ENCODE data around the gene OR1C1.
"Not testable (repeated sequence)": the region's sequence is repeated elsewhere in the genome, so short reads cannot be mapped to it uniquely, and the experiment has no call there.

The OR1C1 gene

DNA sequence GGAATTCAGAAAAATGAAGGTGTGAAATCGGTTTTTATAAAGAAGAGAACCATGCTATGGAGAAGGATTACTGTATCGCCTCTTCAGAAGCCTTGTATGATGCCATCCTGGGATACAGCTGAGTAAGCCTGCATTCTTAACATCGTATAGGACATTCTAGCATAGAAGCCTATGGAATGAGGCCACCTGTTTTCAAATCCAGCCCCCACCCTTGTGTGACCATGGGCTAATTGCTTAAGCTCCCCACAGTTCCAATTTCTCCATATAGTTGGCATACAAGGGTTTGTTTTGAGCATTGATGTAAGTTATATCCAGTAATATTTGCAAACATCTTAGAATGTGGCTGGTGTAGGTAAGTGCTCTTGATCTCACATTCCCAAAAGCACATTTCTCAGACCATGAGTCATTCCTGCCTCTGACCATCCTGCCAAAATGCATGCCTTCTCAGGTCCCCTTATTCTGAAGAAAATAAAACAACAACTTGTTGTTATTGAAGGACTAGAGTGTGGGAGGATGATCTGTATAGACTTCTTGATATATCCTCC is 13.9 kb downstream of the OR1C1 start:
- Histone ChIP-seq H3K27me3 (replicated peaks; ENCODE audit: insufficient read depth, low read length) (no peaks in the 10 kb centered on the region), H4K20me1 (ENCODE audit: insufficient read depth, low read length) (no peaks in the 10 kb centered on the region), H3K36me3 (replicated peaks; ENCODE audit: insufficient read depth, low read length) (no peaks in the 10 kb centered on the region), H3K9ac (ENCODE audit: low read length) (no peak overlapping the region), H3K4me1 (ENCODE audit: low read length) (no peaks in the 10 kb centered on the region), H3K4me2 (ENCODE audit: low read depth, low read length) (no peak overlapping the region), H3F3A (ENCODE audit: insufficient read depth, low read length) (no peaks in the 10 kb centered on the region), H3K9me2 (replicated peaks; ENCODE audit: insufficient read depth, low read length) (no peaks in the 10 kb centered on the region), H3K27ac (ENCODE audit: low read length) (no peak overlapping the region), H3K4me3 (ENCODE audit: low read length) (no peak overlapping the region), H3K9me3 (replicated peaks; ENCODE audit: insufficient read depth, low read length) (no peaks in the 10 kb centered on the region), H2AFZ (ENCODE audit: low read length) (no peak overlapping the region), H3K79me2 (ENCODE audit: low read length) (no peaks in the 10 kb centered on the region)
- no peak for DNase-seq
- TF ChIP-seq, protein P1, sequence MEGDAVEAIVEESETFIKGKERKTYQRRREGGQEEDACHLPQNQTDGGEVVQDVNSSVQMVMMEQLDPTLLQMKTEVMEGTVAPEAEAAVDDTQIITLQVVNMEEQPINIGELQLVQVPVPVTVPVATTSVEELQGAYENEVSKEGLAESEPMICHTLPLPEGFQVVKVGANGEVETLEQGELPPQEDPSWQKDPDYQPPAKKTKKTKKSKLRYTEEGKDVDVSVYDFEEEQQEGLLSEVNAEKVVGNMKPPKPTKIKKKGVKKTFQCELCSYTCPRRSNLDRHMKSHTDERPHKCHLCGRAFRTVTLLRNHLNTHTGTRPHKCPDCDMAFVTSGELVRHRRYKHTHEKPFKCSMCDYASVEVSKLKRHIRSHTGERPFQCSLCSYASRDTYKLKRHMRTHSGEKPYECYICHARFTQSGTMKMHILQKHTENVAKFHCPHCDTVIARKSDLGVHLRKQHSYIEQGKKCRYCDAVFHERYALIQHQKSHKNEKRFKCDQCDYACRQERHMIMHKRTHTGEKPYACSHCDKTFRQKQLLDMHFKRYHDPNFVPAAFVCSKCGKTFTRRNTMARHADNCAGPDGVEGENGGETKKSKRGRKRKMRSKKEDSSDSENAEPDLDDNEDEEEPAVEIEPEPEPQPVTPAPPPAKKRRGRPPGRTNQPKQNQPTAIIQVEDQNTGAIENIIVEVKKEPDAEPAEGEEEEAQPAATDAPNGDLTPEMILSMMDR (IDR thresholded peaks at IDR 0.05; ENCODE audit: low read length), result no peak
- no peak for TF ChIP-seq EZH2phosphoT487 (IDR thresholded peaks at IDR 0.05; ENCODE audit: low read length)
- no peak for TF ChIP-seq EZH2 (optimal IDR thresholded peaks at IDR 0.05; ENCODE audit: low read depth, low read length)

DNA sequence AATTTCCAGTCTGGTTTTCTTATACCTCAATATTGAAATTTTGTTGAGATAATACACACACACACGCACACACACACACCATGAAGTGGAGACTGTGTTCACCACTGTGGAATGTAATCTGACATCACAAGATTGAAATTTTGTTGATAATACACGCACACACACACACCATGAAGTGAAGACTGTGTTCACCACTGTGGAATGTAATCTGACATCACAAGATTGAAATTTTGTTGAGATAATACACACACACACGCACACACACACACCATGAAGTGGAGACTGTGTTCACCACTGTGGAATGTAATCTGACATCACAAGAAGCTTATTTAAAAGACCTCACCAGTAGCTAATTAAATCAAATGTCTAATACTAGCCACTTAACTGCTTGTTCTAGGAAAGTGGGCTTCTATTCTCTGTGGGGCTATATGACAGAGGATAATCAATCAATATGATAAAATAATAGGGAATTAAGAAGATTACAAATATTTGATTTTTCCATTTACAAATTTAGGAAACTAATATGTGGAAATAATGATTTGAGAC is 18.1 kb downstream of the OR1C1 start:
- H4K20me1 ChIP-seq (ENCODE audit: insufficient read depth, low read length); H3K4me1 ChIP-seq (ENCODE audit: low read length); H3K27ac ChIP-seq (ENCODE audit: low read length); H3K9me3 ChIP-seq (replicated peaks; ENCODE audit: insufficient read depth, low read length); H2AFZ ChIP-seq (ENCODE audit: low read length); H3K4me2 ChIP-seq (ENCODE audit: low read depth, low read length); H3F3A ChIP-seq (ENCODE audit: insufficient read depth, low read length); H3K4me3 ChIP-seq (ENCODE audit: low read length); H3K9me2 ChIP-seq (replicated peaks; ENCODE audit: insufficient read depth, low read length); H3K27me3 ChIP-seq (replicated peaks; ENCODE audit: insufficient read depth, low read length); DNase-seq; H3K79me2 ChIP-seq (ENCODE audit: low read length); H3K36me3 ChIP-seq (replicated peaks; ENCODE audit: insufficient read depth, low read length); H3K9ac ChIP-seq (ENCODE audit: low read length): not testable (repeated sequence)

DNA sequence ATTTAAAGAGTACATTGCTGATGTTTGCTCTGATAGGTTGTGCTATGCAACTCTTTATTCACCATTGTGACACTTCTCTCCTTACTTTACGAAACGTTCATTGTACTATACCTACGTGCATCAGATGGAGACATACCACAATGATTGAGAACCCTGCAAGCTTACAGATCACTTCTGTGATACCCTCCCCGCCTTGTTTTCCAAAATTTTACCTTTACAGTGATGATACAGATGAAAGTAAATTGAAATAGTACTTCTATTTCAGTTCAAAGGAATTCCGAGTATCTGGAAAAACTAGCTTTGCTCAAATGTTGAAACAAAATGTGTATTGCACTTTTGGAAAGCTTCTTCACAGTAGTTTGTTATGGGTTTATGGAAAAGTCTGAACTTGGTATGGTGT is 18.6 kb downstream of the OR1C1 start:
- no peak overlapping the region for H3K27ac ChIP-seq (ENCODE audit: low read length)
- no peak overlapping the region for H2AFZ ChIP-seq (ENCODE audit: low read length)
- no peaks in the 10 kb centered on the region for H3K79me2 ChIP-seq (ENCODE audit: low read length)
- H3F3A ChIP-seq (ENCODE audit: insufficient read depth, low read length), result no peaks in the 10 kb centered on the region
- H4K20me1 ChIP-seq (ENCODE audit: insufficient read depth, low read length), result no peaks in the 10 kb centered on the region
- no peak overlapping the region for H3K4me3 ChIP-seq (ENCODE audit: low read length)
- no peak for TF ChIP-seq EZH2 (optimal IDR thresholded peaks at IDR 0.05; ENCODE audit: low read depth, low read length)
- no peak for TF ChIP-seq EZH2phosphoT487 (IDR thresholded peaks at IDR 0.05; ENCODE audit: low read length)
- TF ChIP-seq, protein P1 (IDR thresholded peaks at IDR 0.05; ENCODE audit: low read length), result no peak
- no peaks in the 10 kb centered on the region for H3K27me3 ChIP-seq (replicated peaks; ENCODE audit: insufficient read depth, low read length)
- no peak for DNase-seq
- H3K9me3 ChIP-seq (replicated peaks; ENCODE audit: insufficient read depth, low read length), result no peaks in the 10 kb centered on the region
- H3K36me3 ChIP-seq (replicated peaks; ENCODE audit: insufficient read depth, low read length), result no peaks in the 10 kb centered on the region
- no peak overlapping the region for H3K4me2 ChIP-seq (ENCODE audit: low read depth, low read length)
- no peaks in the 10 kb centered on the region for H3K4me1 ChIP-seq (ENCODE audit: low read length)
- H3K9ac ChIP-seq (ENCODE audit: low read length), result no peak overlapping the region
- H3K9me2 ChIP-seq (replicated peaks; ENCODE audit: insufficient read depth, low read length), result no peaks in the 10 kb centered on the region

DNA sequence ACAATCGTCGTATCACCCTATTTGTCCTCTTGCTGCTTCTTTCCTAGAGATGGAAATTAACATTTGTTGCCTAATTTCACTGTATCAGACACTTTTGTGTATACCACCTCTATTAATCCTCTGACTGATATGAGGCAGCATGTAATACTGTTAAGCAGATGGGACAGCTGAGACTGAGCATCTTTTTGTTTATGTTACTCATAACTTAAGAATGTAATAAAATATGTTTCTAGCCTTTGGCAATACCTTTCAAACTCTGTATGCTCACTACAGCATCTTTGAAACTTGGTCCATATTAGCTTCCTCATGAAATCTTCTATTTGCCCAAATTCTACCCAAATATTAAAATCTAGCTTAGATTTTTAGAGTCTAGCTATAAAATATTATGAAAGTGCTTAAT is 19.6 kb downstream of the OR1C1 start:
- Histone ChIP-seq H3K4me2 (ENCODE audit: low read depth, low read length) (no peak overlapping the region), H3K79me2 (ENCODE audit: low read length) (no peaks in the 10 kb centered on the region), H3K27ac (ENCODE audit: low read length) (no peak overlapping the region), H3K9me3 (replicated peaks; ENCODE audit: insufficient read depth, low read length) (no peaks in the 10 kb centered on the region), H4K20me1 (ENCODE audit: insufficient read depth, low read length) (no peaks in the 10 kb centered on the region), H2AFZ (ENCODE audit: low read length) (no peak overlapping the region), H3K4me3 (ENCODE audit: low read length) (no peak overlapping the region), H3K27me3 (replicated peaks; ENCODE audit: insufficient read depth, low read length) (no peaks in the 10 kb centered on the region), H3K9me2 (replicated peaks; ENCODE audit: insufficient read depth, low read length) (no peaks in the 10 kb centered on the region), H3F3A (ENCODE audit: insufficient read depth, low read length) (no peaks in the 10 kb centered on the region), H3K9ac (ENCODE audit: low read length) (no peak overlapping the region), H3K36me3 (replicated peaks; ENCODE audit: insufficient read depth, low read length) (no peaks in the 10 kb centered on the region), H3K4me1 (ENCODE audit: low read length) (no peaks in the 10 kb centered on the region)
- TF ChIP-seq EZH2phosphoT487 (IDR thresholded peaks at IDR 0.05; ENCODE audit: low read length) (no peak), EZH2 (optimal IDR thresholded peaks at IDR 0.05; ENCODE audit: low read depth, low read length) (no peak)
- TF ChIP-seq, protein P1 (IDR thresholded peaks at IDR 0.05; ENCODE audit: low read length), result no peak
- DNase-seq, result no peak
